K562 (cell line): Measurements from ENCODE around the gene ZNF316. TPM values are rescaled to one million over a fixed set of nuclear protein-coding genes. Genes with fewer than 3 reads are reported as not detected.

Experiments used
- CBX1 ChIP-seq: sonication (generic); IDR thresholded peaks from 2 replicates; pipeline ENCODE4 v1.6.1; 2016; ENCODE audit warnings: antibody characterized with exemption, low read depth, mild to moderate bottlenecking
- GATAD2A ChIP-seq: fragments of 450-650 bp; IDR thresholded peaks from 2 replicates; pipeline ENCODE4 v1.6.1; 2017
- GTF2E2 ChIP-seq: fragments of 200-800 bp; sonication (Bioruptor generic); IDR thresholded peaks from 2 replicates; pipeline ENCODE4 v1.6.1; 2016; ENCODE audit warnings: missing genetic modification characterization, missing compliant biosample characterization
- HDAC6 ChIP-seq: IDR thresholded peaks from 2 replicates; pipeline ENCODE4 v1.6.1; 2012; ENCODE audit warnings: low read depth, mild to moderate bottlenecking, control low read depth, inconsistent platforms, low read length, moderate library complexity
- HMBOX1 ChIP-seq: sonication (generic); IDR thresholded peaks from 2 replicates; pipeline ENCODE4 v1.6.1; 2016
- HMG20B ChIP-seq: fragments of 250-450 bp; sonication (Bioruptor Pico); IDR thresholded peaks from 2 replicates; pipeline ENCODE4 v1.5.0; 2021; ENCODE audit warnings: mild to moderate bottlenecking
- MCM3 ChIP-seq: fragments of 450-650 bp; IDR thresholded peaks from 2 replicates; pipeline ENCODE4 v1.6.1; 2016
- MLX ChIP-seq, 2 experiments: fragments of 450-650 bp in 1 of 2; sonication (generic) in 1 of 2; formaldehyde crosslinking; conservative IDR thresholded peaks; 2 replicates each; pipeline versions ENCODE4 v1.4.0 to v1.8.1; 2020 to 2022; ENCODE audit warnings: mild to moderate bottlenecking in 1 of 2, missing genetic modification reagents in 1 of 2
- PCBP1 ChIP-seq: fragments of 200-400 bp; formaldehyde crosslinking; IDR thresholded peaks from 2 replicates; pipeline ENCODE4 v1.6.1; 2018; ENCODE audit warnings: mild to moderate bottlenecking, low read depth, low read length; ENCODE audit not compliant: poor library complexity, severe bottlenecking
- PHB2 ChIP-seq: fragments of 450-650 bp; IDR thresholded peaks from 2 replicates; pipeline ENCODE4 v1.6.1; 2017; ENCODE audit warnings: low read depth
- SIN3A ChIP-seq, 2 experiments: fragments of 150-350 bp in 1 of 2; IDR thresholded peaks; 2 replicates each; pipeline ENCODE4 v1.6.1; 2011 to 2016; ENCODE audit warnings: borderline replicate concordance in 2 of 2, low read depth in 2 of 2, low read length in 2 of 2, mild to moderate bottlenecking in 2 of 2, moderate library complexity in 2 of 2; ENCODE audit not compliant: control insufficient read depth in 1 of 2
- SRSF3 ChIP-seq: fragments of 200-400 bp; formaldehyde crosslinking; IDR thresholded peaks from 2 replicates; pipeline ENCODE4 v1.6.1; 2016; ENCODE audit warnings: mild to moderate bottlenecking, low read length, moderate library complexity; ENCODE audit not compliant: insufficient read depth
- U2AF2 ChIP-seq: fragments of 200-400 bp; formaldehyde crosslinking; optimal IDR thresholded peaks from 2 replicates; pipeline ENCODE3; 2017; ENCODE audit warnings: low read depth, mild to moderate bottlenecking, low read length
- ZBTB12 ChIP-seq: fragments of 250-450 bp; sonication (Bioruptor Pico); IDR thresholded peaks from 2 replicates; pipeline ENCODE4 v1.4.0; 2020
- ZNF140 ChIP-seq: fragments of 250-450 bp; sonication (Bioruptor Pico); IDR thresholded peaks from 2 replicates; pipeline ENCODE4 v1.8.0; 2021; ENCODE audit warnings: moderate library complexity, mild to moderate bottlenecking, inconsistent platforms
- ZNF280B ChIP-seq: fragments of 250-450 bp; sonication (Bioruptor Pico); IDR thresholded peaks from 2 replicates; pipeline ENCODE4 v1.5.1; 2021; ENCODE audit warnings: mild to moderate bottlenecking
- ZNF830 ChIP-seq: fragments of 250-450 bp; sonication (Bioruptor Pico); IDR thresholded peaks from 2 replicates; pipeline ENCODE4 v1.5.0; 2021; ENCODE audit warnings: mild to moderate bottlenecking
- polyA plus RNA-seq, 8 experiments: library from polyadenylated mRNA; depleted of rRNA in 4 of 8; stranded (reverse) in 5 of 8; unstranded in 3 of 8; fragments of >200 nt; fragmentation: Nextera tagmentation in 2 of 8; fragmentation: Illumina TruSeq in 1 of 8; extraction: Ambion mirVana in 2 of 8; extraction: Trizol in 1 of 8; gene quantifications; 2 replicates each; pipeline versions ENCODE4 v1.2.1 to v1.2.3, GENCODE V29; 2011 to 2014; ENCODE audit warnings: inconsistent platforms in 1 of 8, missing spikeins in 1 of 8
- total RNA-seq, 7 experiments: library from RNA; depleted of rRNA in 6 of 7; stranded (reverse); fragments of >200 nt in 6 of 7; fragmentation: Illumina TruSeq in 2 of 7; extraction: Trizol in 2 of 7; gene quantifications; 2 replicates each; pipeline versions ENCODE4 v1.2.1 to v1.2.3, GENCODE V29; 2011 to 2021; ENCODE audit warnings: low replicate concordance in 1 of 7
- TF ChIP-seq, protein P1 (sequence below): fragments of 450-650 bp; IDR thresholded peaks from 2 replicates; pipeline ENCODE4 v1.6.1; 2016; ENCODE audit warnings: mild to moderate bottlenecking
- TF ChIP-seq, protein P2 (sequence below): fragments of 250-450 bp; sonication (Bioruptor Pico); IDR thresholded peaks from 2 replicates; pipeline ENCODE4 v1.5.0; 2022; ENCODE audit warnings: mild to moderate bottlenecking

ZNF316 gene
- total and polyA plus RNA-seq, 9 of the 15 experiments (the other 6 are each of a cell fraction or from before 2014, with no cell fraction given) = 0.10 to 34.0 (median 8.6) TPM

DNA sequence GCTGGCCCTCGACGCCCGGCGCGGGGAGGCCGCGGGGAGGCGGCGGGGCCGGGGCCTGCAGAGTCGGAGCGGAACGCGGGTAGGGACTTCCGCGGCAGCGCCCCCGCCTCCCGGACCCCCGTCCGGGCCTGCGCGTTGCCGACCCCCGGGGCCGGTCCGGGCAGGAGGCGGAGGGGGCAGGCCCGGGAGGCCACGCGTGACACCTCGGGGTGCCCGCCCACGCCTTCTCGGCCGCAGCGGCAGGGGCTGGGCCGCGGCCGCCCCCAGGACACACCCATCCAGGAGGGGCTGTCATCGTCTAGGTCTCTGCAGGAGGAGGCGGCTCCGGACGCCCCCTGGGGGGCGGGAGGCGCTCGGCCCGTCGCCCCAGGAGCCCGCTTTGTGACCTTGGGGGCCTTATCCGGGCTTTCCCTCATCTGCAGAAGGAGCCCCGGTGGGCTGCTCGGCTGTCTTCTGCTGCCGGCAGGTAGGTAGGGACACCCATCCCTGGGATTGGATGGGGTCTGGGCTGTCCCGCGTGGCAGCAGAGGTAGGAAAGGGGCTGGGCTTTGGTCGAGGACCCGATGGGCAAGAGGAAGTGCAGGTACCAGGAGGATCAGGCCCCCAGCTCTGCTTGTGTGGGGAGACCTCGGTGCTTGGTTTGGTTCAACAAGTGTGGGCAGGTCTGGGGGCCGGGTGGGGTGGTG, 569 bp downstream of the ZNF316 start (continued):
- TF ChIP-seq, protein P1, sequence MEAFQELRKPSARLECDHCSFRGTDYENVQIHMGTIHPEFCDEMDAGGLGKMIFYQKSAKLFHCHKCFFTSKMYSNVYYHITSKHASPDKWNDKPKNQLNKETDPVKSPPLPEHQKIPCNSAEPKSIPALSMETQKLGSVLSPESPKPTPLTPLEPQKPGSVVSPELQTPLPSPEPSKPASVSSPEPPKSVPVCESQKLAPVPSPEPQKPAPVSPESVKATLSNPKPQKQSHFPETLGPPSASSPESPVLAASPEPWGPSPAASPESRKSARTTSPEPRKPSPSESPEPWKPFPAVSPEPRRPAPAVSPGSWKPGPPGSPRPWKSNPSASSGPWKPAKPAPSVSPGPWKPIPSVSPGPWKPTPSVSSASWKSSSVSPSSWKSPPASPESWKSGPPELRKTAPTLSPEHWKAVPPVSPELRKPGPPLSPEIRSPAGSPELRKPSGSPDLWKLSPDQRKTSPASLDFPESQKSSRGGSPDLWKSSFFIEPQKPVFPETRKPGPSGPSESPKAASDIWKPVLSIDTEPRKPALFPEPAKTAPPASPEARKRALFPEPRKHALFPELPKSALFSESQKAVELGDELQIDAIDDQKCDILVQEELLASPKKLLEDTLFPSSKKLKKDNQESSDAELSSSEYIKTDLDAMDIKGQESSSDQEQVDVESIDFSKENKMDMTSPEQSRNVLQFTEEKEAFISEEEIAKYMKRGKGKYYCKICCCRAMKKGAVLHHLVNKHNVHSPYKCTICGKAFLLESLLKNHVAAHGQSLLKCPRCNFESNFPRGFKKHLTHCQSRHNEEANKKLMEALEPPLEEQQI = no peak
- TF ChIP-seq CBX1 = peak; percentile 47; the same call in 1 of the 2 replicates
- TF ChIP-seq ZBTB12 (CRISPR knock-in tag) = no peak
- TF ChIP-seq SRSF3 = no peak
- TF ChIP-seq HMBOX1 = no peak
- no peak for TF ChIP-seq MCM3
- no peak for TF ChIP-seq PCBP1
- TF ChIP-seq ZNF140 (CRISPR knock-in tag) = no peak
- TF ChIP-seq HDAC6 = no peak
- no peak for TF ChIP-seq GATAD2A
- TF ChIP-seq ZNF830 = no peak
- TF ChIP-seq U2AF2 = no peak
- TF ChIP-seq HMG20B = no peak
- TF ChIP-seq, protein P2, sequence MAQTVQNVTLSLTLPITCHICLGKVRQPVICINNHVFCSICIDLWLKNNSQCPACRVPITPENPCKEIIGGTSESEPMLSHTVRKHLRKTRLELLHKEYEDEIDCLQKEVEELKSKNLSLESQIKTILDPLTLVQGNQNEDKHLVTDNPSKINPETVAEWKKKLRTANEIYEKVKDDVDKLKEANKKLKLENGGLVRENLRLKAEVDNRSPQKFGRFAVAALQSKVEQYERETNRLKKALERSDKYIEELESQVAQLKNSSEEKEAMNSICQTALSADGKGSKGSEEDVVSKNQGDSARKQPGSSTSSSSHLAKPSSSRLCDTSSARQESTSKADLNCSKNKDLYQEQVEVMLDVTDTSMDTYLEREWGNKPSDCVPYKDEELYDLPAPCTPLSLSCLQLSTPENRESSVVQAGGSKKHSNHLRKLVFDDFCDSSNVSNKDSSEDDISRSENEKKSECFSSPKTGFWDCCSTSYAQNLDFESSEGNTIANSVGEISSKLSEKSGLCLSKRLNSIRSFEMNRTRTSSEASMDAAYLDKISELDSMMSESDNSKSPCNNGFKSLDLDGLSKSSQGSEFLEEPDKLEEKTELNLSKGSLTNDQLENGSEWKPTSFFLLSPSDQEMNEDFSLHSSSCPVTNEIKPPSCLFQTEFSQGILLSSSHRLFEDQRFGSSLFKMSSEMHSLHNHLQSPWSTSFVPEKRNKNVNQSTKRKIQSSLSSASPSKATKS = no peak
- no peak for TF ChIP-seq ZNF280B
- TF ChIP-seq SIN3A (IDR thresholded peaks at IDR 0.05; ENCODE audit: borderline replicate concordance in 2 of 2, control insufficient read depth in 1 of 2, low read depth in 2 of 2, low read length in 2 of 2) = peak; percentile 78 to 89; a peak in 3 of 4 replicates
- no peak for TF ChIP-seq GTF2E2 (tag)
- no peak for TF ChIP-seq MLX (CRISPR knock-in tag; conservative IDR thresholded peaks at IDR 0.05)
- no peak for TF ChIP-seq PHB2
